HG03108 (cell line): Measurements from ENCODE around the gene GLB1L3.
"Not testable (repeated sequence)": the region's sequence is repeated elsewhere in the genome, so short reads cannot be mapped to it uniquely, and the experiment has no call there.

ENCODE experiments used
- ATAC-seq: cut with Tn5 transposase; IDR thresholded peaks from one replicate; pipeline ENCODE4 v1.9.1; 2021; ENCODE audit warnings: moderate library complexity; ENCODE audit not compliant: unreplicated experiment

GLB1L3 gene

DNA sequence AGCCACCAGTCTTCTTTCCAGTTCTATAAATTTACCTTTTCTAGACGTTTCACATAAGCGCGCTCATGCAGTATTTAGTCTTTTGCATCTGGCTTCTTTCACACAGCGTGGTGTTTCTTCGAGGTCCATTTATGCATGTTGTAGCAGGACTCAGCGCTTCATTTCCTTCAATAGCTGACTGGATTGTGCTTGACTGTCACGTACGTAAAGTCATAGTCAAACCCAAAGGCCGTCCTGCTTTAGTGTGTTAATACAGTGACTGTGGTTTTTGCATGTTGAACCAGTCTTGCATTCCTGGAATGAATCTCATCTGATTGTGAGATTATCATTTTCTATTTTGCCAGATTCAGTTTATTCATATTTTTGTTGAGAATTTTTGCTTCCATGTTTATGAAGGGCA lies 18.5 kb downstream of the GLB1L3 start:
- ATAC-seq: no peak

DNA sequence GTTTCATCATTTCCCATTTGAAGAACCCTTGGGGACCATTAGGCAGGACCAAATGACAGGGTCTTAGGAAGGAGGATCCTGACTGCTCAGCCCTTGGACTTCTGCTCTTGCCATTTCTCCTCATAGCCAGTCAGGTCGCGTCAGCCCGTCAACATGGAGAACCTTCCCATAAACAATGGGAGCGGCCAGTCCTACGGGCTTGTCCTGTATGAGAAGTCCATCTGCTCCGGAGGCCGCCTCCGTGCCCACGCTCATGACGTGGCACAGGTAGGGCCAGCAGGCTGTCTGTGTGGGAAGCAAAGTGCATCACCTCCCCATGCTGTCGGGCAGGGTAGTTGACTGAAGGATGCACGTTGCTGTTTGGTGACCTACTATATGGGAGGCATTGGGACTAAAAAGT lies 36.0 kb downstream of the GLB1L3 start:
- ATAC-seq: no peak

DNA sequence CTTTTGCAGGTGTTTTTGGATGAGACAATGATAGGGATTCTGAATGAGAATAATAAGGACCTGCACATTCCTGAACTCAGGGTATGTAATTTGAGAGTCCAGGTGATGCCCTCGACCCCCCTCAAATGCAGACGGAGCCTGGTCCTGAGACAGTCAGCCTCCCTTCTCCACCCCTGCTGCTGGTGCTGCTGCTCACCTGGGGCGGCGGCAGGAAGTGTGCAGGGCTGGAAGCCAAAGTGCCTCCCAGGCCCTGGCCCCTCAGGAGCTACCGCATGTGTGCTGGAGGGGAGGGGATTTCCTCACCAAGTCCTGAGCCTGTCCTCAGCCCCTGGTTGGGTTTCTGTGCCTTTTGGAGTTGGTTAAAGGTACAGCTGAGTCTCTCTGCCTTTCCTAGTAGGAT lies 36.6 kb downstream of the GLB1L3 start:
- no peak for ATAC-seq

DNA sequence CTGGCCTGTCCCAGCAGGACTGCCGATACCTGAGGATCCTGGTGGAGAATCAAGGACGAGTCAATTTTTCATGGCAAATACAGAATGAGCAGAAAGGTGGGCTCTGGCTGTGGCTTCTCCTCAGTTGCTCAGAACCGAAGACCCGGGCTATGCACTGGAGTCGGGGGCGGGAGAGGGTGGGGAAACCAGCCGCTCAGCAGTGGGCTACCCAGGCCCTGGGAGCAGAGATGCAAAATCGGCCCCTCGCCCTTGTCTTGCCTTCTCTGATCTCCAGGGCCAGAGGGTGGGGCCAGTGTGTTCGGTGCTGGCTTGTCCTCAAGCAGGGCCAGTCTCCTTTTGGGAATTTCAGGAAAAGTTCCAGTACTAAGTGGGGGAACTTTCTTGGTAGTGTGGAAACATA lies 37.2 kb downstream of the GLB1L3 start:
- no peak for ATAC-seq

DNA sequence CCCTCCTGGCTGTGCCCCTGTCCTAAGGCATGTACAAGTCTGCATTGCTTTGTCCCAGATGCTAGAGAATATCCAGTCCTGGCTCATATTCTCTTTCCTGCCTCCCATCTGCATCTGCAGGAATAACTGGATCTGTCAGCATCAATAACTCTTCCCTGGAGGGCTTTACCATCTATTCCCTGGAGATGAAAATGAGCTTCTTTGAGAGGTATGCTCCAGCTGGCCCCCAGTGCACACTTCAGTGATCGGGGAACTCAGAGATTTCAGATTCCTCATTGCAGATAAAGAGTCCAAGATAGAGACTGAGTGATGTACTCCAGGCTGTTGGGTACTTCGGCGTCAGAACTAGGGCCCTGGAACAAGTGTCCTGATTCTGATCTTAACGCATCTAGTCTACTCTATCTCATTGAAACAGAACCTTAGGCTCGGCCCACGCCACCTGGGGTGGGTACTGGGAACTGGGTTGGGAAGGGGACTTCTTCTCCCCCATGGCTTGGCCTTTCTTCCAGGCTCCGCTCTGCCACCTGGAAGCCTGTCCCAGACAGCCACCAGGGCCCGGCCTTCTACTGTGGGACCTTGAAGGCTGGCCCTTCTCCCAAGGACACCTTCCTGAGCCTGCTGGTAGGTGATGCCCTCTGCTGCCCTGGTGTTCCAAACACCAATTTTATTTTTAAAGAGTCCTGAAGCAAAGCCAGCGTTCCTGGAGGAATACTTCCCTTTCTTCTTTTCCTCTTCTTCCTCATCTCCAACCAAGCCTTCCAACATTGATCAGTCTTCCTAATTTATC lies 37.8 kb downstream of the GLB1L3 start:
- no peak for ATAC-seq

DNA sequence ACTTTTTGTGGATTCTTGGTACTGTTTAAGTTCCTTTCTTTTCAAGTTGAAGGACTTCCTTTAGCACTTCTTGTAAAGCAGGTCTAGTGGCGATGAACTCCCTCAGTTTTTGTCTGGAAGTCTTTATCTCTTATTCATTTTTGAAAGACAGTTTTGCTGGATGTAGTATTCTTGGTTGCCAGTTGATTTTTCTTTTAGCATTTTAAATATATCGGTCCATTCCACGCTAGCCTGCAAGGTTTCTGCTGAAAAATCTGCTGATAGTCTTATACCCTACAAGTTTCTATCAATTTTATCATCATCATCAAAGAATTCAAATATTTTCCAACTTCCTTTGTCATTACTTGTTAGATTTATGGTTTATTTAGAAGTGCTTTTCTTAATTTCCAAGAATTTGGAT lies 40.9 kb downstream of the GLB1L3 start:
- ATAC-seq: no peak

DNA sequence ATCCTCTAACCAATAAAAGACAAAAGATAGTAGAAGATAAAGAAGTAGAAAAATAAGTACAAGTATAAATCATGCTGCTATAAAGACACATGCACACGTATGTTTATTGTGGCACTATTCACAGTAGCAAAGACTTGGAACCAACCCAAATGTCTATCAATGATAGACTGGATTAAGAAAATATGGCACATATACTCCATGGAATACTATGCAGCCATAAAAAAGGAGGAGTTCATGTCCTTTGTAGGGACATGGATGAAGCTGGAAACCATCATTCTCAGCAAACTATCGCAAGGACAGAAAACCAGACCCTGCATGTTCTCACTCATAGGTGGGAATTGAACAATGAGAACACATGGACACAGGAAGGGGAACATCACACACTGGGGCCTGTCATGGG lies 45.2 kb downstream of the GLB1L3 start:
- ATAC-seq: not testable (repeated sequence)

DNA sequence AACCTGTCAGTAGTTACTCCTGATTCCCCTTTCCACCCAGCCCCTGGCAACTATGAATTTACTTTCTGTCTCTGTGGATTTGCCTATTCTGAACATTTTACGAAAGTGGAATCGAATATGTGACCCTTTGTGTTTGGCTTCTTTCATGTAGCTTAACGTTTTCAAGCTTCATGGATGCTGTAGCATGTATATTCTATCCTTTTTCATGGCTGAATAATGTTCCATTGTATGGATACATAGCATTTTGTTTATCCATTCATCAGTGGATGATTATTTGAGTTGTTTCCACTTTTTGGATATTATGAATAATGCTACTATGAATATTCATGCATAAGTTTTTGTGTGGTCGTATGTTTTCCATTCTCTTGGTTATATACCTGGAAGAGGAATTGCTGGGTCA lies 46.4 kb downstream of the GLB1L3 start:
- ATAC-seq: no peak

DNA sequence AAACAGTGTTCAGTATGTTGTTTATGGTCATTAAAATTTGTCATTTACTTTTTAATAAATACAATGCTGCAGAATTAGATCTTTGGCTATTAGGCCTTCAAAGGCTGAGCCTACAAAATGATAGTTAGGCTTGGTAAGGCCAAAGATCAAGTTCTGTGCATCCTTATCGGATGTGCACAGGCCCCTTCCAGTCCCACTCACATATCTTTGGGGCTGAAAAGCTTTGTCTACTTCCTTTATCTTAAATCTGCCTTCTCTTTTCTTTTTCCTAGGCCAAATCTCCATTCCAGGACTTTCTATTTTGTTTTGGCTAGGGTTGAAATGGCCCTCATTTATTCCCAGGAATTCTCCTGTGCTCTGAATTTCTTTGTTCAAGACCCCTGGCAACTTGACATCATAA lies 52.3 kb downstream of the GLB1L3 start:
- ATAC-seq: no peak

DNA sequence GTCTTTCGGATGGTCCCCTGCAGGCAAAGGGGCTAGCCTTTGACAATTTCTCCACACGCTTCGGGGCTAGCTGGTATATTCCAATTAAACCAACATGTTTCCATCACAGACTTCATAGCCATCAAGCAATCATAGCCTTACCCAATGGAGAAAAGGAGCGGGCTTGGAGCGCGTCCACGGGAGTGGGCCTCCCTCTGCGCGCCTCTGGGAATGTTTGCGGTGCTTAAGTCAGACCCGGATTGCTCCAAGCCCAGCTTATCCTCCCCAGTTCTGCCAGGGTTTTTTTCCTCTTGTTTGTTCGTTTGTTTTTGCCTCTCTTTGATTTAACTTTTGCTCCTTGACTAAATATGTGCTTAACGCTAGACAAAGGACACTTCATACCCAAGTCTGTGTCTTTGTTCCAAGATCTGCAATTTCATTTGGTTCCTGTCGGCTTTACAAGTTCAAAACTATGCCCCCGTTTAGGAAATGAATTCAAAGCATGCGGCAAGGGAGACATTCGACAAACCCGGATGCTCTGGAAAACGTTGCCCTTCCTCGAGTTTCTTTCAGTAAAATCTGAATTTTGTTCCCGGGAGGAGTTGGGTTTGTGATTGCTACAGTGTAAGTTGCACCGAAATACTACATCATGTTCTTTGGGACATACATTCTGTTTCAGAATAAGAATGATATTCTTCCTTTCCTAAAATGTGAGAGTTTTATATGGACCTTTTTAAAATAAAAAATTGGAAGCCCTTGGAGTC lies 54.6 kb downstream of the GLB1L3 start:
- no peak for ATAC-seq

DNA sequence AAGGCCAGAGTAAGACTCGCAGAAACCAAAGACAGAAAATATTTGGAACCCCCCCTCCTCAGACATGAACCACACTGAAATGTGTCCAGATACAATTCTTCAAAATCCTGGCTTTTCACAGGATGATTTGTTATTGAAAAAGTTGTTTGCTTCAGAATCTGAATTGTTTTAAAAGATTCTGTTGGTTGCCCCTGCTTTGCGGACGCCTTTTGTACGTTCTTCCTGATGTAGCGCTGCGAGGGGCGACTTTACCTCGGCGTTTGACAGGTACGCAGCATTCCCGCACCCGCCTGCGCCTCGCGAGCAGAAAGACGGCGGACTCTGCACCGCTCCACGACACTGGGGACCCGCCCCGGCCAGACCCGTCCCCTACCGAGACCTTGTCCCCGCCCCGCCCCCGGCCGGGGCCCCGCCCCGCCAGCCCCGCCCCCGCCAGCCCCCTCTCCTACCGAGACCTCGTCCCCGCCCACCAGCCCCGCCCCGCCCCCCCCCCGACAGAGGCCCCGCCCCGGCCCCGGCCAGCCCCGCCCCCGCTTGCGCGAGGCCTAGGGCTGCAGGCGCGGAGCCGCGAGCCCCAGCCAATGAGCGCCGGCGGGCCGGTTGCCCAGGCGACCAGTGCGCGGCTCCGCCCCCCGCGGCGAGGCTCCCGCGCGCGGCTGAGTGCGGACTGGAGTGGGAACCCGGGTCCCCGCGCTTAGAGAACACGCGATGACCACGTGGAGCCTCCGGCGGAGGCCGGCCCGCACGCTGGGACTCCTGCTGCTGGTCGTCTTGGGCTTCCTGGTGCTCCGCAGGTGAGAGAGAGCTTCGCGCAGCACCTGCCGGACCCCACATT lies 55.4 kb downstream of the GLB1L3 start, which contains the start of gene GLB1L2:
Gene GLB1L2, plus strand, starts transcription at position 635 of the 835 bp plus-strand sequence. Its CDS starts 74 bp downstream, at position 709.
- no peak for ATAC-seq

DNA sequence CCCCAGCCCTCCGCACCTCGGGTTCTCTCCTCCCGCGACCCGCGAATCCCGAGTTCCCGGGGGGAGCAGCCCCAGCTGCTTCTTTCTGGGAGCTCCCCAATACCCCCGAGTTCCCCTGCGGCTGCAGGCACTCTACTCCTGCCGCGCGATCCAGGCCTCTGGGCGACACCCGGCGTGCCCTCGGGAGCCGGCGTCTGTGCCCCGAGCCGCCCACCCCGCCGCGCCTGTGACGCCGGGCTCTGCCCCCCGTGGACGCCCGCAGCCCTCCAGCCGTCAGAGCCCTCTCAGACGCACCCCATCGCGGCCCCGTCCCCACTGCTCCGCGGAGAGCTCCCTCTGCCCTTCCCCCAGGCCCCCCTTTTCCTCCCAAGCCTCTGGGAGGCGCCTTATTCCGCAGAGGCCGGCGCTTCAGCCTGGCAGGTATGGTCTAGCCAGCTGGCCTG lies 56.0 kb downstream of the GLB1L3 start:
- ATAC-seq: no peak

DNA sequence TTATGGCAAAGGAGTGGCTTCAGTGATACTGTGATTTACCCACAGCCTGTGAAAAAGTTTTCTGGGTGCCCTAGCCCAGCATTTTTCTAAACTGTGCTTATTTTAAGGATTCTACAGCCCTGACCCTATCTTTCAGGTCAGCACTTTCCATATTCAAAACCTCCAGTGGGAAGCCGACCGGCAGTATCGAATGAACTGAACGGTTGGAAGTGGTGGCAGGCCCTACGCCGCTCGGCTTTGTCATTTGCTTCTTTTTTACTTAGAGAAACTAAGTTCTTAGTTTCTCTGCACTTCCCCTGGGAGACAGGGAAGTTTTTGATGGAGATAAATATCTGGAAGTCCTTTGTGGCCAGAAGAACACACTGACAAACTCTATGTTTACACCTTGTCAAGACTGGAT lies 56.6 kb downstream of the GLB1L3 start:
- ATAC-seq: no peak

DNA sequence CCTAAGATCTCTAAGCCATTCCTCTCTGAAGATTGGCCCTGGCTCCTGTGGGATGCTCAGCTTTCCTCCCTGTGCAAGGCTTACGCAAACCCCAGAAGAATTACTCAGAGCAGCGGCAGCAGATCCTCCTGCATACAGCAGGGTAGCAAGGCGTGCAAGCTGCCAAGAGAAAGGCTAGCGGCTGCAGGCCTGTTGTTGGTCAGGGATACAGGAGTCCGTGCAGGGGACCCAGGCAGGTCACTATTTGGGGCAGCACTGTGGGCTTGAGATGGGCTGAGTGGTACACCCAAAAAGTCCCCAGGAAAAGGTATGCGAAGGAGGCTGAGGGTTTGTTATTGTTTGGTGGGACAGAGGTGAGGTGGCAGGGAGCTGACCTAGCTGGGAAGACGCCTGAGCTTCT lies 57.1 kb downstream of the GLB1L3 start:
- no peak for ATAC-seq

DNA sequence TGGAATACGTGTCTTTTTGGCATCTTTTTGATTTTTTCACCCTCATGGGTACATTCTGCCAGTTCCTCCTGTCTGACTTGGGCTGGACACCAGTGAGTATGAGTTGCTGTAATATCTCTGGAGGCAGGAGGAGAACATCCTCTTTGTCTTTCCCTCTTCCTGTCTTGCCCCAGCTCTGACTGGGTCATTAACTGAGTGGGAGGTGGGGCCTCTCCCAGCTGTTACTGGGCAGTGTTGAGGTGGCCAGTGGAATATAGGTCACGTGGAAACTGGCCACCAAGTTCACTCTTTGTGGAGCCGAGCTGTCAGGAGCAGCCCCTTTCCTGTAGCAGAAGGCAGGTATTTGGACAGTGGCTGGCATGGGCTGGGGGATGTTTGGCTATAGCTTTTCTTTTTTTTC lies 57.8 kb downstream of the GLB1L3 start:
- no peak for ATAC-seq

DNA sequence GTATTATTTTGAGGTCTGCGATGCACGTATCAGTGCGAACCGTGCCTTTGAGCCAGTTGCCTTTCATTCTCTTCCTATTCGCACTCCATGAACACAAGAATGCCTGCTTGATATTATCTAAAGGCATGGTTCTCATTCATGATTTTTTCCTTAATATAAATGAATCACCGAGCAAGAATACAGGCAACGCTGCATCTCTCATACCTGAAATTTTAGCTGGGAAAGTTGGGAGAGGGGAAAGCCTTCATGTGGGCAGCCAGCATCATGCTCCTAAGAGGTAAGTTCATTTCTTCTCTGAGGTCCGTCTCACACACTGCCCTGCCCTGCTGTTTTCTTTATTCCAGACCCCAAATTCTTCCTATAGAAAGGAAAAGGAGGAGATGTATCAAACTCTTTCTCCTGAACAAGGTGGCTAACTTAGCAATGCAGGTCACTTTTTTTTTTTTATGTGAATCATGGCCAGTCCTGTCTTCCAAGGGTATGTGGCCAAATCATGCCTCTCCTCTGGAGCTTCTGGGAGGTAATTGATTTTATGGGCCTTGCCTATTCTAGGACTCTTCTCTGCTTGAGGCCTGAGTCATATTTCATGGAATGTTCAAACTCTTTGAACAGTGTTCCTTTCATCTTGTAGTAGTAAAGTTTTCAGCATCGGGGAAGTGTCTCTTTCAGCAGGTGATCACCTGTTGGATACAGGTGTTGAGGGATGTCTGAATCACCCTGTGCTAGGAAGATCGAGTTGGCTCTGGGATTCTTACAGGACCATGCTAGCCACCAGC lies 58.8 kb downstream of the GLB1L3 start:
- ATAC-seq: no peak

DNA sequence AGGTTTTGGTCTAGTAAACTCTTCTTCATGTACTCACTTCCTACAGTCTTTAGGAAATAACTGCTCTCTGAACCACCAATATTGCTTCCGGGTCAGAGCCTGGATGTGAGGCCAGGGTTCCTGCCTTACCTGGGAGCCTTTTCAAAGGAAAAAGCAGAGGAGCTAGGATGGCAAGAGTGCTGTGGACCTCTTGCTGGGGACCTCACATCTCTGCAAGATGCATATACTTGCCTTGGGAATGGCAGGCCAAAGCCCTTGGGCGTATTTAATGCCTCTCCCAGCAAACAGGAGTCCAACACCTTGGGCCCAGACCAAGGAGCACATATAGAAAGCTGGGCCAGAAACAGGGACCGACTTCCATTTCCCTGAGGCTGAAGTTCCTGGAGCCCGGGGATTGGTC lies 60.9 kb downstream of the GLB1L3 start:
- ATAC-seq: no peak

DNA sequence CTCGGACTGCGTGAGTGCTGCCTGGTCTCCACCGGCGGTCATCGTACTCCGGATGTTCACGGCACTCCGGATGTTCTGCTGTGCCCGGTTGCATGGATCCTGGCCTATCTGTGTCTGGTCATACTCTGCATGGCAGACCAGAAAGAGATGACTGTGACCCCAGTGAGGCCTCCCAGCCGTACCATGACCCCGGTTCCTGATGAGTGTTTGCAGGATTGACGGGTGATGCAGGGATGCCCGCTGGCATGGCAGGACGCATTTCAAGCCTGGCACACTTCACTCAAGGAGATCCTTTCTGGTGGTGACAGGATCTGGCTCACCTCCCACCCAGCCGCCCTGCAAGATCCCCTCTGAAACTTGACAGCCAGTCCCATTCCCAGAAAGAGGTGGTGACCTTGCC lies 61.9 kb downstream of the GLB1L3 start:
- no peak for ATAC-seq

DNA sequence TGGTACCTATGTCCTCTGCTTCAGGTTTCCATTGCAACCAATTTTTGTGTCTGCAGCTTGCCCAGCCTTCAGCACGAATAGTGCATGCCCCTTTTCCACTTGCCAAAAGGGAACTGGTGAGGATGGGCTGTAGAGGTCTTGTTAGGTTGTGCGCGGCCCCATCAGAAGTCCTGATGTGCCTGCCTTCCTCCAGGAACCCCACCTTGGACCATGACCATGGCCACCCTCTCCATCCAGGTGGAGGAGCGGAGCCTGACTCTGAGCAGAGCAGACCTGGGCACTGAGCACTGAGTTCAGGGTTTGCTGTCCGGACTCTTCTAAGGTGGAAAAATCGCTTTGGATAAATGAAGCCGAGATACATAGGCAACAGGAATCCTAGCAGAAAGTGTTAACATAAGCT lies 62.5 kb downstream of the GLB1L3 start:
- no peak for ATAC-seq

DNA sequence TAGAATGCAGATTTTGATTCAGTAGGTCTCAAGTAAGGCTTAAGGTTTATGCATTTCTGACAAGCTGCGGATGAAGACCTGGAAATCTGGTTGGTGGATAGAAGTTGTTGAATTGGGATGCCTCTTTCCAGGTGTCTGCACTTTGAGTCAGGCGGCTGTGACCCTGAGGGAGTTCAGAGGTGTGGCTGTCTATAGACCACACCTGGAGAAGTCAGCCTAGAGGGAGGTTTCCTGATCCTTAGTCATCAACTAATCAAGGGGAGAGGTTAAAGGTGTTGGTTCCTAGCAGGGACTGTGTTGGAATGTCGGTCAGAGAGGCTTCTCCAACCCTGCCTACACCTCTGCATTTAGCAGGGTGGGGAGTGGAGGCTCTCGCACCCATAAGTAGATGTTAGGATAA lies 63.6 kb downstream of the GLB1L3 start:
- no peak for ATAC-seq
